Measurements from ENCODE around the gene PIBF1.

Gene PIBF1

DNA sequence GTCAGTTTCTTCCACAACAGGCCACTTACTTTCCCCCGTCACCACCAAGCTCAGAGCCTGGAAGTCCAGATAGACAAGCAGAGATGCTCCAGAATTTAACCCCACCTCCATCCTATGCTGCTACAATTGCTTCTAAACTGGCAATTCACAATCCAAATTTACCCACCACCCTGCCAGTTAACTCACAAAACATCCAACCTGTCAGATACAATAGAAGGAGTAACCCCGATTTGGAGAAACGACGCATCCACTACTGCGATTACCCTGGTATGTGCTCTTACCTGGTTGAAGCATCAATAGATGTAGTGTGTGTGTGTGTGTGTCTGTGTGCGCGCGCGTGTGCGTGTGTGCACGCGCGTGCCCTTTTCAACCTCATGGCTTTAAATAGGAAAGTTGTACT is 280.5 kb downstream of the PIBF1 start:
- no peak for DNase-seq

DNA sequence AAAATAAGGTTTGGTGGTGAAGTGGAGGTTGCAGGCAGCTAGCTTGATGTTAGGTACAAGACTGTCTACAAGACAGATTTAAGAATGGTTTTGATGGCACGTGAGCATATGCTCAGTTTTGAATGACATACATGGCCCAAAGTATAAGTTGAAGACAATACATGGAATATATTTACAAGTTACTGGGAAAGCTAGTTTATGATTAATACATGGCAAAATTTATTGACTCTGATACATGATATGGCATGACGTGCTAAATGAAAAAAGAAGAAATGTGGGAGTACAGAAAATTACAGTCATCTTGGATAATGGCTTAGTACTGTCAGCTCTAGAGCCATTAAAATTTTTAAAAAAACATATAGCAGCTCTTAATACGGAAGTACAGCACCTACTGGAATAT is 281.2 kb downstream of the PIBF1 start:
- no peak for DNase-seq

DNA sequence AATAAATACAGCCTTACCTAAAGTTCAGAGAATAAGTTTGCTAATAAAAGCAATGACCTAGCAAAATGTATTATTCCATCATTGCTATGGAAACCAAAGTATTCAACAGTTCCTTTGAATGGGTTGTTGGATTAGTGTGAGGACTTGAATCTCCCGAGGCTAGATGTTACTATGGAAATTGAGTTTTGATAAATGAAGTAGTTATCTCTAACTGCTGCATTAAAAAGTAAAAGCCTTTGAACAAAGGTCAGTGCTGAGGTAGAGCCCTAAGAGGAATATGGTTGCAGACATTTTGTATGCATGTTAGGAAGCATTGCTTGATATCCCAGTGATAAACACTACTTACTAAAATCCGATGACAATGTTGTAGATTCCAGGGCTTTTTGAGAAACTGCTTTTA is 283.1 kb downstream of the PIBF1 start:
- DNase-seq = no peak

DNA sequence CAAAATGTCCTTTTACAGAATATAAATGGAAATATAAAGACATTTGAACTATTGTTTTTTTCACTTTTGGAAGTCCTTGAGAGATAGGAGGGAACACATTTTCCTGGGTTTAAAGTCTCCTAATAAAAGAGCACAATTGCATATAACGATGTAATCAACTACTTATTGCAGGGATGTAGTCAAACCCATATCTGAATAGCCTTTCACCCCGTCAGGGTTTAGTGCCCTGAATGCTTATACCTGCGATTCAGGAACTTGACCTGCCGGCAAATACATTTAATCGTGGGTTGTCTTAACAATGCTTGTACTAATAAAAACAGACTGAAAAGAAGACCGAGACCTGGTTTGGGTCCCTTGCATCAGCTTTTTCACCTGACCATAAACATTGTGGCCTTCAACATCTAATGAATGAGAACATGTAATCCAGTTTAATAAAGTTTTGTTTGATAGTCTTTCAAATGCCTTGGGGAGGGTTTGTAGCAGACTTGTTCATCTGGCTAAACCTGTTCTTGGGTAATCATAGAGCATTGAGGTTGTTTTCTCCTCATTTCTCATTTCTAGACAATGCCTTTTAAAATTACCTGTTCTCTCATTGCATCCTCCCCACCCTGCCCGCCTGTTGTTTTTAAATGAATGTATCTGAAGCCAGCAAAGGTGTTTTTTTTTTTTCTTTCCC is 283.9 kb downstream of the PIBF1 start:
- DNase-seq = no peak
